ENCODE measurements around the gene CTDSP1.

Gene CTDSP1

DNA sequence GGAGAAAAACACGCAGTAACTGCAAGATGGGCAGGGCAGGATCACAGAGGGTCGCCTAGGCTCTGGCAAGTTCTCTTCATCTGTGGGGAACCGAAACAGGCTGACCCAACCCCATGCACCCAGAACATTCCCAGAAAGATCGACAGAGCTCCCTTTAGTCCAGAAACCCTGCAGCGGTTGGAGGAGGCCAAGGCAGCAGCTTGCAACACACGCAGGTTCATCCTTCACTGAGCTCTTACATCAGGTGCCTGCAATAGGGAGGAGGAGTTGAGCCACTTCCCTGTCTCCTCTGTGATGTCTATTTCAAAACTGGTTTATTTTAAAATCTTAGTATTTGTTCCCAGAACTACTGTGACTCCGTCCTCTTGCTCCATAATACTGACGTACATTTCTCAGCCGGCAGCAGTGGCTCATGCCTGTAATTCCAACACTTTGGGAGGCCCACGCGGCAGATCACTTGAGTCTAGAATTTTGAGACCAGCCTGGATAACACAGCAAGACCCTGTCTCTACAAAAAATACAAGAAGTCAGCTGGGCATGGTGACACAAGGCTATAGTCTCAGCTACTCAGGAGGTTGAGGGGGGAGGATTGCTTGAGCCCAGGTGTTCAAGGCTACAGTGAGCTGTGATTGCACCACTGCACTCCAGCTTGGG, 29.1 kb upstream of the CTDSP1 start:
- Mint-ChIP-seq H3K27ac (no peak overlapping the region), H3K9me3 (peaks cover 5% of the 10 kb centered on the region), H3K27me3 (ENCODE audit: low read depth) (peaks cover 38% of the 10 kb centered on the region), H3K4me3 (no peak overlapping the region), H3K36me3 (ENCODE audit: low read depth) (no peaks in the 10 kb centered on the region), H3K4me1 (ENCODE audit: low read depth) (peaks cover 4% of the 10 kb centered on the region)

DNA sequence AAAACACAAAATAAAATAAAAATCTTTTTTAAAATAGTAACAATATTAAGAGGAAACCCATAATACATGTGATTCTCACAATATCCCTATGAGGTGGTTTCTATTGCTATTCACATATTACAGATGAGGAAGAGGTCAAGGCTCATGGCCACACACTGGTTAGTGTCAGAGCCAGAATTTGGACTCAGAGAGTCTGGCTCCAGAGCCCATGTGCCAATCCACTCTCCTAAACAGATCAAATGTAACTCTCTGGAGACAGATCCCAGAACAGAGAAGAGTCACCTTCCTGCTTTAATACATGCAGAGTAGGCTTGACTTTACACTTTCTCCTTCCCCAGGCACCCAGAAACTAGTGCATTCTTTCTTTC, 27.7 kb upstream of the CTDSP1 start:
- peaks cover 4% of the 10 kb centered on the region for H3K4me1 Mint-ChIP-seq (ENCODE audit: low read depth)
- no peaks in the 10 kb centered on the region for H3K36me3 Mint-ChIP-seq (ENCODE audit: low read depth)
- H3K4me3 Mint-ChIP-seq: no peak overlapping the region
- no peak overlapping the region for H3K27ac Mint-ChIP-seq
- H3K27me3 Mint-ChIP-seq (ENCODE audit: low read depth): peaks cover 32% of the 10 kb centered on the region
- peaks cover under 1% of the 10 kb centered on the region for H3K9me3 Mint-ChIP-seq

DNA sequence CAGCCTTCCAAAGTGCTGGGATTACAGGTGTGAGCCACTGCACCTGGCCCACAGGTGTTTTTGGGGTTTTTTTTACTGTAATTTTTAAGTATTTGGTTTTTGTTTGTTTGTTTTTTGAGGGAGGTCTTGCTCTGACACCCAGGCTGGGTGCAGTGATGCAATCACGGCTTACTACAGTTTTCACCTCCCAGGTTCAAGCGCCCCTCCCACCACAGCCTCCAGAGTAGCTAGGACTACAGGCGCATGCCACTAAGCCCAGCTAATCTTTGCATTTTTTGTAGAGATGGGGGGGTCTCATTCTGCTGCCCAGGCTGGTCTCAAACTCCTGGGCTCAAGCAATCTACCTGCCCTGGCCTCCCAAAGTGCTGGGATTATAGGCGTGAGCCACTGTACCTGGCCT, 24.9 kb upstream of the CTDSP1 start:
- H3K4me1 Mint-ChIP-seq (ENCODE audit: low read depth): no peaks in the 10 kb centered on the region
- H3K27ac Mint-ChIP-seq: no peak overlapping the region
- peaks cover 16% of the 10 kb centered on the region for H3K27me3 Mint-ChIP-seq (ENCODE audit: low read depth)
- no peaks in the 10 kb centered on the region for H3K9me3 Mint-ChIP-seq
- H3K4me3 Mint-ChIP-seq: no peak overlapping the region
- no peaks in the 10 kb centered on the region for H3K36me3 Mint-ChIP-seq (ENCODE audit: low read depth)

DNA sequence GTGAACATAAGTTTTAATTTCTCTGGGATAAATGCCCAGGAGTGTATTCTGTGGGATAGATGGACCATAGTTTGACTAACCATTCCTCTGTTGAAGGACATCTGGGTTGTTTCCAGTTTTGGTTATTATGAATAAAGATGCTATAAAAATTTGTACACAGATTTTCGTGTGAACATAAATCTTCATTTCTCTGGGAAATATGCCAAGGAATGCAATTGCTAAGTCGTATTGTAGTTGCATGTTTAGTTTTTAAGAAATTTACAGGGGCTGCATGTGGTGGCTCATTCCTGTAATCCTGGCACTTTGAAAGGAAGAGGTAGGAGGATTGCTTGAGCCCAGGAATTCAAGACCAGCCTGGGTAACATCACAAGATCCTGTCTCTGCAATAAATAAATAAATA, 24.5 kb upstream of the CTDSP1 start:
- H3K27ac Mint-ChIP-seq: no peak overlapping the region
- H3K4me1 Mint-ChIP-seq (ENCODE audit: low read depth): no peaks in the 10 kb centered on the region
- no peak overlapping the region for H3K4me3 Mint-ChIP-seq
- H3K36me3 Mint-ChIP-seq (ENCODE audit: low read depth): no peaks in the 10 kb centered on the region
- H3K9me3 Mint-ChIP-seq: no peaks in the 10 kb centered on the region
- H3K27me3 Mint-ChIP-seq (ENCODE audit: low read depth): peaks cover 16% of the 10 kb centered on the region

DNA sequence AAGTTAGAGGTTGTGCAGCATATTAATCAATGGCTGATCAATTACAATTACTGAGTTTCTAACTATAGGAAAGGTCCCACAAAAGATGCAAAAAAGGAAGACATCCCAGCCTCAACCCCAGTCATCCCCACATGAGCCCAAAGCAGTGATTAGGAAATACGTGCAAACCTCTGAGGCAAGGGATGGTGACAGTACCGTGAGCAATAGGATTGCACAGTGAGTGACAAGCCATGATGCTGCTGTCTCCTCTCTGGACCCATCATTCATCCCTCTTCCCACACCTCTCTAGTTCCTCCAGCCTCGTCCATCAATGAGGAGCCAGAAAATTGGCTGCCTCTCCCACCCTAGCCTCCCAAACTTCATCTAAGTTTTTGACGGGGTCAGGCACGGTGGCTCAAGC, 21.6 kb upstream of the CTDSP1 start:
- Mint-ChIP-seq H3K27ac (no peak overlapping the region), H3K27me3 (ENCODE audit: low read depth) (peaks cover 13% of the 10 kb centered on the region), H3K4me1 (ENCODE audit: low read depth) (no peaks in the 10 kb centered on the region), H3K4me3 (no peak overlapping the region), H3K36me3 (ENCODE audit: low read depth) (no peaks in the 10 kb centered on the region), H3K9me3 (no peaks in the 10 kb centered on the region)

DNA sequence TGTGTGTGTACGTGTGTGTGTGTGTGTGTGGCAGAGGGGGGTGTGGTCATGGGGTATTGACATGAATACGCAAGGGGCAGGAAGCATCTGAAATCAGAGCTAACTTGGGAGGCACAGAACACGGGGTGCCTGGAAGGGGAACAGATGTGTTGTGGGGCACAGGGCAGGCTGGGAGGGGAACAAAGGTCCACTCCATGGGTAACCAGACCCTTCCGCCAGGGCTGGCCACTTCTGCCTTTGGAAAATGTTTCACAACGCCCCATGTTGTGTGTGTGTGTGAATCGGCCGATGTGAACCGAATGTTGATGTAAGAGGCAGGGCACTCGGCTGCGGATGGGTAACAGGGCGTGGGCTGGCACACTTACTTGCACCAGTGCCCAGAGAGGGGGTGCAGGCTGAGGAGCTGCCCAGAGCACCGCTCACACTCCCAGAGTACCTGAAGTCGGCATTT, 17.7 kb upstream of the CTDSP1 start, which contains the start of gene SLC11A1:
Gene SLC11A1 (plus strand): TSS at position 358 of the 451 bp plus-strand sequence. CDS start 96 bp downstream, outside the sequence.
- Mint-ChIP-seq H3K36me3 (ENCODE audit: low read depth) (no peaks in the 10 kb centered on the region), H3K4me1 (ENCODE audit: low read depth) (no peaks in the 10 kb centered on the region), H3K27ac (no peak within 1 kb of the TSS), H3K27me3 (ENCODE audit: low read depth) (peaks cover 19% of the 10 kb centered on the region), H3K9me3 (no peaks in the 10 kb centered on the region), H3K4me3 (no peak within 1 kb of the TSS)

DNA sequence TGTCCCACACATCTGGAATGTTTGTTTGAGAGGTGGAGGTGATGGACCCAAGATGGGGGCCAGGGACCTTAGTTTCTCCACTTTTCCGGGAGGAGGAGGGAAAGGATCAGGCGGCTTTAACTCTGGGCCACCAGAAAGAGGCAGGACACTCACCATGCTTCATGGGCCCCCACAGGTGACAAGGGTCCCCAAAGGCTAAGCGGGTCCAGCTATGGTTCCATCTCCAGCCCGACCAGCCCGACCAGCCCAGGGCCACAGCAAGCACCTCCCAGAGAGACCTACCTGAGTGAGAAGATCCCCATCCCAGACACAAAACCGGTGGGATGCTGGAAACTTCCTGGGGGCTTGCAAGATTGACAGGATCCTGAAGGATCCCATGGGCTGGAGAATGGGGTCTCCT, 16.9 kb upstream of the CTDSP1 start:
- Mint-ChIP-seq H3K9me3 (no peaks in the 10 kb centered on the region), H3K4me3 (no peak overlapping the region), H3K27ac (no peak overlapping the region), H3K4me1 (ENCODE audit: low read depth) (peaks cover 5% of the 10 kb centered on the region), H3K27me3 (ENCODE audit: low read depth) (peaks cover 25% of the 10 kb centered on the region), H3K36me3 (ENCODE audit: low read depth) (no peaks in the 10 kb centered on the region)

DNA sequence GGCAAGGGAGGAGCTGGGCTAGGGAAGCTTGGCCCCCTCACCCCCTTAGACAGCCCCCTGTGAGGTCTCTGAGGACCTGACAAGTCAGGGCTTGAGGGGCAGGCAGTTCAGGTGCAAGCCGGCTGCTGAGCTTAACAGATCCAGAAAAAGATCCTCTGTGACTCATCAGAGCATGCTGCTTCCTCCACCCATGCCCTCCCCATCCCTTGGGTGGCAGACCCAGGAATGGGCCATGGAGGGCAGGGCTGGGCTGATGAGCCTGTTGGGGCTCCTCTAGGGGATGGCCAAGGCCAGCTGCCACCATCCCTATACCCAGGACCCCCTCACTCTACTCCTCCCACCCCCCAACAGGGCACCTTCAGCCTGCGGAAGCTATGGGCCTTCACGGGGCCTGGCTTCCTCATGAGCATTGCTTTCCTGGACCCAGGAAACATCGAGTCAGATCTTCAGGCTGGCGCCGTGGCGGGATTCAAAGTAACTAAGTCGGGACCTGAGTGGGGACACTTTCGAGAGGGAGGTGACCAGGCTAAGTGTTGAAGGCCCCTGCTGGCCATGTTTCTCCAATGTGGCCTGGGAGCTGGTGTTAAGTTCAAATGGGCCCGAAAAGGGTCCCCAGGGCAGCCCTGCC, 15.7 kb upstream of the CTDSP1 start:
- peaks cover 5% of the 10 kb centered on the region for H3K4me1 Mint-ChIP-seq (ENCODE audit: low read depth)
- no peak overlapping the region for H3K27ac Mint-ChIP-seq
- no peaks in the 10 kb centered on the region for H3K9me3 Mint-ChIP-seq
- H3K36me3 Mint-ChIP-seq (ENCODE audit: low read depth): no peaks in the 10 kb centered on the region
- no peak overlapping the region for H3K4me3 Mint-ChIP-seq
- H3K27me3 Mint-ChIP-seq (ENCODE audit: low read depth): peaks cover 21% of the 10 kb centered on the region

DNA sequence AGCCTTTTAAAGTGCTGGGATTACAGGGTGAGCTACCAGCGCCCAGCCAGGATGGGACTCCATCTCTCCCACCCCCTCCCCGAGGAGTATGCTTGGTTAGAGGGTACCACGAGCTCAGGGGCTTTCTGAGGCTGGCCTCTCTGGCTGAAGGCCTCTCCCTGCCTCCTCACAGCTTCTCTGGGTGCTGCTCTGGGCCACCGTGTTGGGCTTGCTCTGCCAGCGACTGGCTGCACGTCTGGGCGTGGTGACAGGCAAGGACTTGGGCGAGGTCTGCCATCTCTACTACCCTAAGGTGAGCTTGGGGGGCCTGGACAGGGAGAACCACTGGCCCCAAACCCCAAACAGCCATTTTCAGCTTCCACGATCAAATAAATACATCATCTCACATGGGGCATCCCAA, 14.7 kb upstream of the CTDSP1 start:
- Mint-ChIP-seq H3K36me3 (ENCODE audit: low read depth) (no peaks in the 10 kb centered on the region), H3K4me1 (ENCODE audit: low read depth) (peaks cover 5% of the 10 kb centered on the region), H3K4me3 (no peak overlapping the region), H3K27ac (no peak overlapping the region), H3K9me3 (no peaks in the 10 kb centered on the region), H3K27me3 (ENCODE audit: low read depth) (peaks cover 19% of the 10 kb centered on the region)

DNA sequence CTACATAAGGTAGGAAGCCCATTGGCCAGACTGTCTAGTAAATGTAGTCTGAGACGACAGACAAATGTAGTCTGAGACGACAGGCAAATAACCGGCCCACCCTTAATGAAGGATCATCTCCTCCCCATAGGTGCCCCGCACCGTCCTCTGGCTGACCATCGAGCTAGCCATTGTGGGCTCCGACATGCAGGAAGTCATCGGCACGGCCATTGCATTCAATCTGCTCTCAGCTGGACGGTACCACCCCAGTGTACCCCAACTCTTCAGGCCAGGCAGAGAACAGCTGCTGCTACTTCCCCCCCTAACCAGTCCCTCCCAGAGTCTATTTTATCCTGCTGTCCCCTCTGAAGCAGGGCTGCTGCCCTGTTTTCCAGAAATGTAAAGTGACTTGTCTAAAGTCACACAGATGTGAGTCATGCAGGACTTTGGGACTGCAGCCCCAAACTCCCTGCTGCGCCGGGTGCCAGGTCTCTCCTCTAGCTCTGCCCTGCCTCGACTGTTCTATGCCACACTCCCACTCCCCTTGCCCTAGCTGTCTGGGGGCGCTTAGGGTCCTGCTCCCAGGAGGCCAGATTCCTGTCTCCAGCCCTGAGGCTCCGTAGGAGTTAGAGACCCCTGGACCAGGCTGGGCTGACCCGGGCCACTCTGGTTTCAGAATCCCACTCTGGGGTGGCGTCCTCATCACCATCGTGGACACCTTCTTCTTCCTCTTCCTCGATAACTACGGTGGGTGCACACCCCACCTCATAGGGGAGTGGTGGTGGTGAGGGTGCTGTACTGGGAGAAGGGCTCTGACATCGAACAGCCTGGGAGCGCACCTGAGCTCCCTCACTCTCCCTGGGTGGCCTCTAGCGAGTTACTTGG, 12.9 kb upstream of the CTDSP1 start:
- no peak overlapping the region for H3K4me3 Mint-ChIP-seq
- H3K36me3 Mint-ChIP-seq (ENCODE audit: low read depth): no peaks in the 10 kb centered on the region
- H3K27ac Mint-ChIP-seq: no peak overlapping the region
- peaks cover 5% of the 10 kb centered on the region for H3K4me1 Mint-ChIP-seq (ENCODE audit: low read depth)
- no peaks in the 10 kb centered on the region for H3K9me3 Mint-ChIP-seq
- H3K27me3 Mint-ChIP-seq (ENCODE audit: low read depth): peaks cover 13% of the 10 kb centered on the region

DNA sequence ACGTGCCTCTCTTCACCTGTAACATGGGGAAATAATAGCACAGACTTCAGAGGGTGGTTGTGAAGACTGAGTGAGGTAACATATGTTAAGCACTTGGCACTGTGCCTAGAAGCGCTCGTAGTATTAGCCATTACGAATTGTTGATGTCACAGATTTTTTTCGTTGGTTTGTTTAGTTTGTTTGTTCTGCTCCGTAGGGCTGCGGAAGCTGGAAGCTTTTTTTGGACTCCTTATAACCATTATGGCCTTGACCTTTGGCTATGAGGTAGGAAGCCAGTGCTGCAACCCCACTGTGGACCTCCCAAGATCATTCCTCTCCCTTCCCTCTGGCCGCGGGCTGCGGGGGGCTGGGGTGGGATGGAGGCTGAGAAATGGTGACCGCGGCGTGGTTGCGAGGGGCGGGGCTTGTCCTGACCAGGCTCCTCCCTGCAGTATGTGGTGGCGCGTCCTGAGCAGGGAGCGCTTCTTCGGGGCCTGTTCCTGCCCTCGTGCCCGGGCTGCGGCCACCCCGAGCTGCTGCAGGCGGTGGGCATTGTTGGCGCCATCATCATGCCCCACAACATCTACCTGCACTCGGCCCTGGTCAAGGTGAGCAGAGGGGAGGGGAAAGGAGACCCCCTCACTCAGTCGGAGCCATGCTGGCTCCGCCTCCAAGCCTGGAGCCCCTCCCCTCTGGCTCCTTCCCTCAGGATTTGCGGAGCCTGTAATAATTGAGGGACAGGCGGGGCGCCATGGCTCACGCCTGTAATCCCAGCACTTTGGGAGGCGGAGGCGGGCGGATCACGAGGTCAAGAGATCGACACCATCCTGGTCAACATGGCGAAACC, 12.1 kb upstream of the CTDSP1 start:
- Mint-ChIP-seq H3K4me1 (ENCODE audit: low read depth) (peaks cover 5% of the 10 kb centered on the region), H3K27me3 (ENCODE audit: low read depth) (peaks cover 17% of the 10 kb centered on the region), H3K4me3 (no peak overlapping the region), H3K9me3 (no peaks in the 10 kb centered on the region), H3K36me3 (ENCODE audit: low read depth) (no peaks in the 10 kb centered on the region), H3K27ac (no peak overlapping the region)

DNA sequence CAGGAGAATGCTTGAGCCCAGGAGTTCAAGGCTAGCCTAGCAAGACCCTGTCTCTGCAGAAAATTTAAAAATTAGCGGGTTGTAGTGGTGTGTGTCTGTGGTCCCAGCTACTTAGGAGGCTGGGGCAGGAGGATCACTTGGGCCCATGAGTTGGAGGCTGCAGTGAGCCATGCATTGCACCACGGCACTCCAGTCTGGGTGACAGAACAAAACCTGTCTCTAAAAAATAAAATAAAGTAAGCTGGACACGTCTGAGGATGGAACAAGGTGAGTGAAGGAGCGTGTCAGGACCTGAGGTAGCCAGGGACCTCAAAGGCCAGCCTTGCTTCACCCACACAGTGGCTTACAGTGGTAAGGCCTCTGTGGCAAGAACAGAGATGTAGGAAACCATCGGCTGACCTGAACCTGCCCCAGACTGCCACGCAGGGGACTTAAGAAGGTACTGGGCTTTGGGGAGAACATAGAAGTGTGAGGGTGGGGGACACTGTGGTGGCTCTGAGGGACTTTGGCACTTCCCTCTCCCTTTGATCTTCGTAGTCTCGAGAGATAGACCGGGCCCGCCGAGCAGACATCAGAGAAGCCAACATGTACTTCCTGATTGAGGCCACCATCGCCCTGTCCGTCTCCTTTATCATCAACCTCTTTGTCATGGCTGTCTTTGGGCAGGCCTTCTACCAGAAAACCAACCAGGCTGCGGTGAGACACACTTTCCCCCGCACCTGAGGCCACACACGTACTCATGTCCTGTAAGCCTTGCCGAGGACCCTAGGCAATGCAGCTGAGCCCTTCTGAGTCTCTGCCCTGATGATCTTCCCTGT, 10.1 kb upstream of the CTDSP1 start:
- H3K36me3 Mint-ChIP-seq (ENCODE audit: low read depth): no peaks in the 10 kb centered on the region
- H3K27ac Mint-ChIP-seq: no peak overlapping the region
- peaks cover 18% of the 10 kb centered on the region for H3K27me3 Mint-ChIP-seq (ENCODE audit: low read depth)
- H3K9me3 Mint-ChIP-seq: no peaks in the 10 kb centered on the region
- H3K4me3 Mint-ChIP-seq: no peak overlapping the region
- peaks cover 12% of the 10 kb centered on the region for H3K4me1 Mint-ChIP-seq (ENCODE audit: low read depth)

DNA sequence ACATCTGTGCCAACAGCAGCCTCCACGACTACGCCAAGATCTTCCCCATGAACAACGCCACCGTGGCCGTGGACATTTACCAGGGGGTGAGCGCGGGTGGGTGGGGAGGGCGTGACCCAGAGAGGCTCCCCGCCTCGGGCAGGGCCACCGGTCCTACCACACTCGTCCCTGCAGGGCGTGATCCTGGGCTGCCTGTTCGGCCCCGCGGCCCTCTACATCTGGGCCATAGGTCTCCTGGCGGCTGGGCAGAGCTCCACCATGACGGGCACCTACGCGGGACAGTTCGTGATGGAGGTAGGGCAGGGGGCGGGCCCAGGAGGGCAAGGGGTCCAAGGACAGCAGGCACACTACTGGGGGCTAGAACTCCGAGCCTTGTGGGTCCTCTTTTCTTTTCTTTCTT, 8.5 kb upstream of the CTDSP1 start:
- no peaks in the 10 kb centered on the region for H3K36me3 Mint-ChIP-seq (ENCODE audit: low read depth)
- no peaks in the 10 kb centered on the region for H3K9me3 Mint-ChIP-seq
- H3K27me3 Mint-ChIP-seq (ENCODE audit: low read depth): peaks cover 18% of the 10 kb centered on the region
- no peak overlapping the region for H3K4me3 Mint-ChIP-seq
- H3K4me1 Mint-ChIP-seq (ENCODE audit: low read depth): peaks cover 21% of the 10 kb centered on the region
- no peak overlapping the region for H3K27ac Mint-ChIP-seq
